Stimulated activated CD8-positive, alpha-beta memory T cell treated with anti-CD3 and anti-CD28 coated beads, Interleukin-12 subunit alpha, Interleukin-12 subunit beta, amount 100 ng/mL, for 24 hours (primary cell): ENCODE data around the gene C19orf73.
"Not testable (repeated sequence)": the region's sequence is repeated elsewhere in the genome, so short reads cannot be mapped to it uniquely, and the experiment has no call there.

Experiments used
- DNase-seq: peaks from one replicate; pipeline ENCODE4 v3.0.0-alpha.2; 2020; ENCODE audit errors: extremely low read depth

C19orf73 gene

GRCh38 chr19:49101160-49101559 is 17.8 kb downstream of the C19orf73 start:
- DNase-seq = no peak

- no peak for DNase-seq
Observed at GRCh38 chr19:49098795-49099194, 20.1 kb downstream of the C19orf73 start.

DNA sequence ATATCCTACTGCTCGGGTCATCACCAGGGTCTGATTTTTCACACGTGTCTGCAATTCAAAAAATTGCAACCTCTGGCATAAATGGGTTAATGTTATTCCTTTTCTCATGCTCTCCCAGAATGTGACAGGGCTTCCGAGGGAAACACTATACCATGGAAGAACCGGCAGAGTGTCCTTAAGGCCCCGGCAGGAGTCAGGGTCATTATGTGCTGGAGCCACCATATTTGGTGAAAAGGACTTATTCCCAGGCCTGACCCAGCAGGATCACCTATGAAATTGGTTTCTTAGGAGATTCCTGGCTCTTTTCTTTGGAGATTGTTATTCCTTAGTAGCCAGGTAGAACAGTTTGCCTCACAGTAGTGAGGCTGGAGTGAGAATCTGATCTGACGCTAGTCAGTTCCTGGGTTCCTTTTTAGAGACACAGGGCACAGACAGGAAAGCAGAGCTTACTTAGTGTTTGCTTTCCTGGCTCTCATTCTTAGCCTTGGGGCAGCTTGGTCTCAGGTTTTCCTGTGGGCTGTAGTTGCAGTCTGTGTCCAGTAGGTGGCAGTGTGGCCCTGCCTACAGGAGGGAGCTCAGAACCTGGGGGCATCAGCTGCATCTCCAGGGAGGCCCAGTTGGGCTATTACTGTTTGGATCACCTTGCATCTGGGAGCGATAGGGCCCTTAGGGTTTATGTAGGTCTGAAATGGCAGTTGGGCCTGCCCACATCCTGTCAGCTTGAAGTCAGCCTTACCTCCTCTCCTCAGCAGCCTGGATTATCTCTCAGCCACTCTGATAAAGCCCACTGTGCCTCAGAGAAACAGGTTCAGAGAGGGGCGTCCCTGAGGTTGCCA is 21.3 kb downstream of the C19orf73 start:
- DNase-seq = no peak

DNA sequence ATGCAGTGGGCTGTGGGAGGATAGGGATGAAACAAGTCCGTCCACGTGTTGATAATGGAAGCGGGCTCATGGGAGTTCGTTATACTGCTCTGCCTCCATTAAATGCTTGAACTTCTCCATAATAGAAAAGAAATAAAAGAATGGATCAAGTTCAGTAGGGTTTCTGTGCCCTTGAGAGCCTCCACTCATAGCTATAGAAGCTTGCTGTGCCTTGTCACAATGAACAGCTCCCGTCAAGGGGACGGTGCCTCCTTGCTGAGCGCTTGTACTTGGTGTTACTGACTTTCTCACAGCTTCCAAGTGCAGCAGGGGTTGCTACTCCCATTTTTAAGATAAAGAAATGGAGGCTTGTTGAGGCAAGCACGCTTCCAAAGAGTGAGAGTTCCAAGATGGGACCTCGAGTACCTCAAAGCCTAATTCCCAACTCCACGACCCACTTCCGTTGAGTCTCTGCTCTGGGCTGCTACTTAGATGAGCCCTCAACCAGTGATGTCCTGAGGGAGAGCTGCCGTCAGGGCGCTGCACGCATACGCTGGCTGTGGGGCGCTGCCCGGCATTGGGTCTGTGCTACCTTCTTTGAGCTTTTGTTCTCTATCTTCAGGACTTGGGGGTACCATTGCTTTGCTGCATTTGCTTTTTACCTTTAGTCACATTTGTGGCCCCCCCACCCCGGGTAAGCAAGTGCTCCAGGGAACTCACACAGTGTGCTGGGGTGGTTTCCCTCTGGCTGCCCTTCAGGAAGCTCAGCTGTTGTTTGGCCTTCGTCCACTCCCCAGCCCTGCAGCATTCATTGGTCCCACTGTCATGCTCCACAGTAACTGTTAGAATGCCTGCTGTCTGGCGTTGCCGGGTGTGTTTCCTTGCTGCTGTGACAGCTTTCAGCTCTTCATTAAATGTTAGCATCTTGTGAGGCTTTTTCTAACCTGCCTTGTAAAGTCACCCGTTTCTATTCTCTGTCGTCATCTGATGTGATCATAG is 24.1 kb downstream of the C19orf73 start:
- DNase-seq = no peak

DNA sequence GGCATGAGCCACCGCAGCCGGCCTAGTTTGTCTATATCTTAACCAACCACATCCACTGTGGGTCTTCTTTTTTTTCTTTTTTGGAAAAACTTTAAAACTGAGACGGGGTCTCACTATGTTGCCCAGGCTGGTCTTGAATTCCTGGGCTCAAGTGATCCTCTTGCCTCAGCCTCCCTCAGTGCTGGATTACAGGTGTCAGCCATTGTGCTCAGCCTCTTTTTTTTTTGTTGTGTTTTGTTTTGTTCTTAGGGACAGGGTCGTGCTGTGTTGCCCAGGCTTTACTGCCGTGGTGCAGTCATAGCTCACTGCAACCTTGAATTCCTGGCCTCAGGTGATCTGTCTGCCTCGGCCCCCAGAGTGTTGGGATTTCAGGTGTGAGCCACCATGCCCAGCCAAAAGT is 26.3 kb downstream of the C19orf73 start:
- DNase-seq = no peak

DNA sequence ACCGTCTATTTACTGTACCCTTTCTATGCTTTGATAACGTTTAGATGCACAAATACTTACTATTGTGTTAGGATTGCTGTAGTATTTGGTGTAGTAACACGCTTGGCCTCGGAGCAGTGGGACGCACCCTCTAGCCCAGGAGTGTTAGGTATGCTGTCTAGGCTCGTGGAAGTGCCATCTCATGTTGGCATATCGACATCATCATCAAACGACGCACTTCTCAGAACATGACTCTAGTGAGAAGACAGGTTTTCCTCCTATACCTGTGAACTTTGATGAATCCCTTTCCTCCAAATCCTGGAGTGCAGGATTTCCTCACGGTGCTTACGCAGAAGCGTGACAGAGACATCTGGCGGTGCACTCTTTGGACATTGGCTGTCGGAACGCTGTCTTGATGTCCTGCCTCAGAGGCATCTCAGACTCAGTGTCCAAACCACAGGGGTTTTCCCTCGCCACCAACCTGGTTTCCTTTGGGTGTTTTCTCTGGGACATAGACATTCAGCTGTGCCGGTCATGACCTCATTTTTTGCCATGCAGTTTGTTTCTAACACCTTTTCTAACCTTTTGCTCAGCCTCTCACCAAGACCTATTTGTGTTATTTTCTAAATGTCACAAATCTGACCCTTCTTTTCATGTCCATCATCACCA is 27.4 kb downstream of the C19orf73 start:
- DNase-seq = no peak

- no peak for DNase-seq
Observed at GRCh38 chr19:49086296-49086695, 32.6 kb downstream of the C19orf73 start.

DNA sequence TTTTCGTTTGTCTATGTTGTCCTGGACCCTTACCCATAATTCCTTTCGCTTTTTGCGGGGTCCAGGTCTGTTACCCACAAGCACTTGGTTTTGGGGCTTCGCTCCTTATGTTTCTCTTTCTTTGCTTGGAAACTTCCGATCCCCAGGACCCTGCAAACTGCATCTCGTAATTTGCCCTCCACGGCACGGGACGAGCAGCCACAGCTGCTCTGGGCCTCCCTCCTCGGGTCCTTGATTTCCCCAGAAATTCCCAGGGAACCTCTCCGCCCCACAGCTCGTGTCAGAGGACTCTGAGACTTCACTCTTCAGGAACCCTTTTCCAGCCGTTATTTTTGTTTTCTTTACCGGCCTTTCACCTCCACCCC is 33.1 kb downstream of the C19orf73 start:
- no peak for DNase-seq

DNA sequence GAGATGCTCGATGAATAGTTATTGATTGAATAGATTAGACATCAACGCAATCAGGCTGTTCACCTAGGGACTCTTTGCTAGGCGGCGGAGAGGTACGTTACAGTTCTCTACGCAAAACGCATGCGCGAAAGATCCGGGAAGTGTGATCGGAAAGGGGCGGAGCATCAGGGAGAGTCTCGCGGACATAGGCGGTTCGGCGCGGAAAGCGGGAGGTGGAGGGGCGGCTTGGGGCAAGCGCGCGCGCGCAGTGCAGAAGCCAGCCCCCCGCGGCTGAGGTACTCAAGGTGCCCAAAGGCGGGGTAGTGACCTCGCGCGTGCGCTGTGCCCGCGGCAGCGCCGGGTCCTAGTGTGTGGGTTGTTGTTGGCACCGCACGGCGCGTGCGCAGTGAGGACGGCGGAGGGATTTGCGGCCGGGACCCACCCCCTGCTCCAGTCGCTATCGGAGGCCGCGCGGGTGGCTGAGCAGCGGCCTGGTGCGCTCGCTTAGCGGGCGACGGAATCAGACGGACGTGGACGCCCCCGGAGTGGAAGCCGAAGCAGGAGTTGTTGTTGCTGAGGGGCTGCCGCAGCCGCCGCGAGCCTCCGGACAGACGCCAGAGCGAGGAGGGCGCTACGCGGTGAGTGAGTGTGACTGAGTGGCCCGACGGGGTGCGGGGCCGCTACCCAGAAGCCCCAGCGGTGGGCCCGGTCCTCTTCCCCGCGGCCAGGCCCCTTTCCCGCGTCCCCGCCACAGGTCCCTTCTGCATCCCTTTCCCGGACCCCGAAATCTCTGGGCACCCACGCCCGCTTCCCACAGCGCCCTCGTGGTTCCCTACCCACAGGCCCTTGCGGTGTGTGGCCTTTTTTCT is 33.7 kb downstream of the C19orf73 start, which contains the start of gene SNRNP70:
SNRNP70 (plus strand) TSS at position 432 of the 848 bp plus-strand sequence. CDS start 964 bp downstream, outside the sequence.
- DNase-seq = peak; percentile 98

DNA sequence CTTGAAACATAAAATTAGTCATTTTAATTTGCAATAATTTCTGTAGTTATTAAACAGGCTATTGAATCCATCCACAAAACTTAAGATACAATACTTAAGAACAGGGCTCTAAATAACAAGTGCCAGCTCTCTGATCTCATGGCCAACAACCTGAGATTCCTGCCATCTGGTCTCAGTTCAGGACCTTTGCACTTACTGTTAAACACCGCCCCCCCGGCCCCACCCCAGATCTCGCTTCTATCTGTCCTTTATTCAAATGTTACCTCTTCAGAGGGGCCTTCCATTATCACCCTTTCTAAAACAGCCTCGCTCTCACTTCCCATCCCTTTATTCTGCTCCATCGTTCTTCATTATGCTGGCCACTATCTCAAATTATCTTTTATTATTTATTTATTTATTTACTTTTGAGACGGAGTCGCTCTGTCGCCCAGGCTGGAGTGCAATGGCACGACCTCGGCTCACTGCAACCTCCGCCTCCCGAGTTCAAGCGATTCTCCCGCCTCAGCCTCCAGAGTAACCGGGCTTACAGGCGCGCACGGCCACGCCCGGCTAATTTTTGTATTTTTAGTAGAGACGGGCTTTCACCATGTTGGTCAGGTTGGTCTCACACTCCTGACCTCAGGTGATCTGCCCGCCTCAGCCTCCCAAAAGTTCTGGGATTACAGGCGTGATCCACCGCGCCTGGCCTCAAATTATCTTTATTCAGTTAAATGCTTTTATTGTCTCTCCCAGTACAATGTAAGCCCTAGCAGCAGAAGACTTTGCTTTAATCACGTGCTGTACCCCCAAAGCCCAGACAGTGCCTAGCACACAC is 34.5 kb downstream of the C19orf73 start:
- no peak for DNase-seq

DNA sequence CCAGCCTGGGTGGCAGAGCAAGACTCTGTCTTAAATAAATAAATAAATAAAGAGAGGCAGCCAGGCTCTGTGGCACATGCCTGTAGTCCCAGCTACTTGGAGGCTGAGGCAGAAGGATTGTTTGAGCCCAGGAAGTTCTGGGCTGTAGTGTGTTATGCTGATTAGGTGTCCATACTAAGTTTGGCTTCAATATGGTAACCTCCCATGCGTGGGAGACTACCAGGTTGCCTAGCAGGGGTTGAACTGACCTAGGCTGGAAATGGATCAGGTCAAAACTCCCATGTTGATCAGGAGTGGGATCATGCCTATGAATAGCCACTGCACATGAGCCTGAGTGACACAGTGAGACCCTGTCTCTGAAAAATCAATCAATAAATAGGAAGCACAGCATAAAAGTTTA is 37.7 kb downstream of the C19orf73 start:
- no peak for DNase-seq

- DNase-seq = no peak
Observed at GRCh38 chr19:49080392-49080791, 38.6 kb downstream of the C19orf73 start.

DNA sequence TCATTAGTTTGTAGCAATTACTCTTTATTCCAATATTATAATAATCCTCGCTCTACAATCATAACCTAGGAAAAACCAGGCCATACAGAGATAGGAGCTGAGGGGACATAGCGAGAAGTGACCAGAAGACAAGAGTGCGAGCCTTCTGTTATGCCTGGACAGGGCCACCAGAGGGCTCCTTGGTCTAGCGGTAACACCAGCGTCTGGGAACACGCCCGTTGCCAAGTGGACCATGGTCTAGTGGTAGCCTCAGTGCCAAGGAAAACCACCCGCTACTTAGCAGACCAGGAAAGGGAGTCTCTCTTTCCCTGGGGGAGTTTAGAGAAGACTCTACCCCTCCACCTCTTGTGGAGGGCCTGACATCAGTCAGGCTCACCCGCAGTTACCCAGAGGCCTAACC is 44.1 kb downstream of the C19orf73 start:
- not testable (repeated sequence) for DNase-seq

DNA sequence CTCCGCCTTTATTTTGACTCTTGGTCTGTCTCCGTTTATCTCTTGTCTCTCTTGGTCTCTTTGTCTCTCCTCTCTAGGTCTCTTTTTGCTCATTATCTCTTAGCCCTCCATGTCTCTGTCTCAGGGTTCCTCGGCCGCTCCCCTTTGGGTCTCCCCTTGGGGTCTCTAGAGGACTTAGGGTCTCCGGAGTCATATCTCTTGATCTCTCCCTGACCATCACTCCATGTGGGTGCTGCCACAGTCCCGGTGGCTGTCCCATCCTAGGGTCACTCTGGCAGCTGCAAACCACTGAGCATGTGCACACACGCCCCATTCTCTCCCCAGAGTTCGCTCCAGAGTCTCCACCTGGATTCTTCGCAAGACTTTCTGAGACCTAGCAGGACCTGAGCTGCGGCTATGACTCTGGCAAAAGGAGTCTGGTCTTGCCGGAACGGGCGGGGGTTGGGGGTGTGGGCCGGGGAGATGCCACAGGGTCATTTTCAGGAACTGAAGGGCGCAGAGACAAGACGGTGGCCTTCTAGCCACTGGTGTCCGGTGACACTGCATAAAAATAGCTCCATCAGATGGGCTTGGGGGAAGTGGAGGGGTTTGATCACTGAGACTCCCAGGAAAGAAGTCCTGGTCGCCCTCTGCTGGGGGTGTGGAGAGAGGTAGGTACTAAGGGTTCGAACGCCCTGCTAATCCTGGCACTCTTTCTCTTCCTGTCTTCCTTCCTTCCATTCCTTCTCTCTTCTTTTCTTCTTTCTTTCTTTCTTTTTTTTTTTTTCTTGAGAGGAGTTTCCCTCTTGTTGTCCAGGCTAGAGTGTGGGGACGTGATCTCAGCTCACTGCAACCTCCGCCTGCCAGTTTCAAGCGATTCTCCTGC is 45.2 kb downstream of the C19orf73 start:
- no peak for DNase-seq

- no peak for DNase-seq
Observed at GRCh38 chr19:49071860-49072547, 46.9 kb downstream of the C19orf73 start.

- DNase-seq = no peak
Observed at GRCh38 chr19:49070416-49070815, 48.5 kb downstream of the C19orf73 start.

- DNase-seq = no peak
Observed at GRCh38 chr19:49069026-49069425, 49.9 kb downstream of the C19orf73 start.
